GM12875 (cell line): ENCODE data around the gene NKX6-1.

Source experiments
- H3K4me3 ChIP-seq: one replicate; pipeline ENCODE4 v1.5.1; 2011; ENCODE audit warnings: low read depth, low read length, control low read depth
- CTCF ChIP-seq: IDR thresholded peaks from 2 replicates; pipeline ENCODE4 v1.5.1; 2011; ENCODE audit warnings: low read depth, mild to moderate bottlenecking, control low read depth, inconsistent platforms, low read length, moderate library complexity, borderline replicate concordance; ENCODE audit not compliant: insufficient read depth

The NKX6-1 gene

GRCh38 chr4:84499624-84499982, 511 bp upstream of the NKX6-1 start:
- TF ChIP-seq CTCF: no peak
- no peak overlapping the region for H3K4me3 ChIP-seq

GRCh38 chr4:84498203-84498934, 723 bp downstream of the NKX6-1 start:
- H3K4me3 ChIP-seq: no peak overlapping the region
- no peak for TF ChIP-seq CTCF

- TF ChIP-seq CTCF: no peak
- no peak overlapping the region for H3K4me3 ChIP-seq
These were observed 1.4 kb downstream of the NKX6-1 start for GRCh38 chr4:84497504-84498202.

- no peak for TF ChIP-seq CTCF
- H3K4me3 ChIP-seq: no peak overlapping the region
These were observed 2.2 kb downstream of the NKX6-1 start for GRCh38 chr4:84496706-84497503.

- no peak for TF ChIP-seq CTCF
- H3K4me3 ChIP-seq: no peak overlapping the region
These were observed 2.8 kb downstream of the NKX6-1 start for GRCh38 chr4:84496331-84496705.

GRCh38 chr4:84495794-84496261, 3.3 kb downstream of the NKX6-1 start:
- no peak for TF ChIP-seq CTCF
- H3K4me3 ChIP-seq: no peak overlapping the region
